ENCODE data around the gene CNTNAP5.

Gene CNTNAP5

GRCh38 chr2:124131276-124131675 lies 106.2 kb downstream of the CNTNAP5 start:
- in situ Hi-C loops (cut with HindIII; ENCODE audit: low sequenced_read_pairs), result no loop called here
- TF ChIP-seq CTCF (IDR thresholded peaks at IDR 0.05; ENCODE audit: low read depth, low read length, missing control alignments), result no peak
- H3K4me3 ChIP-seq (ENCODE audit: low read depth, low read length), result no peak overlapping the region
- DNase-seq (ENCODE audit: low read depth), result no peak

- no peak for DNase-seq (ENCODE audit: low read depth)
- no peak for TF ChIP-seq CTCF (IDR thresholded peaks at IDR 0.05; ENCODE audit: low read depth, low read length, missing control alignments)
- in situ Hi-C loops (cut with HindIII; ENCODE audit: low sequenced_read_pairs), result no loop called here
- no peak overlapping the region for H3K4me3 ChIP-seq (ENCODE audit: low read depth, low read length)
Measured at GRCh38 chr2:124136110-124136509, 111.0 kb downstream of the CNTNAP5 start.

GRCh38 chr2:124138076-124138475 lies 113.0 kb downstream of the CNTNAP5 start:
- no peak for TF ChIP-seq CTCF (IDR thresholded peaks at IDR 0.05; ENCODE audit: low read depth, low read length, missing control alignments)
- in situ Hi-C loops (cut with HindIII; ENCODE audit: low sequenced_read_pairs), result no loop called here
- H3K4me3 ChIP-seq (ENCODE audit: low read depth, low read length), result no peak overlapping the region
- DNase-seq (ENCODE audit: low read depth), result no peak

GRCh38 chr2:124145982-124146381 lies 120.9 kb downstream of the CNTNAP5 start:
- DNase-seq (ENCODE audit: low read depth), result no peak
- no peak overlapping the region for H3K4me3 ChIP-seq (ENCODE audit: low read depth, low read length)
- in situ Hi-C loops (cut with HindIII; ENCODE audit: low sequenced_read_pairs), result no loop called here
- no peak for TF ChIP-seq CTCF (IDR thresholded peaks at IDR 0.05; ENCODE audit: low read depth, low read length, missing control alignments)

- no peak overlapping the region for H3K4me3 ChIP-seq (ENCODE audit: low read depth, low read length)
- DNase-seq (ENCODE audit: low read depth), result no peak
- in situ Hi-C loops (cut with HindIII; ENCODE audit: low sequenced_read_pairs), result no loop called here
- TF ChIP-seq CTCF (IDR thresholded peaks at IDR 0.05; ENCODE audit: low read depth, low read length, missing control alignments), result no peak
Measured at GRCh38 chr2:124147552-124147951, 122.5 kb downstream of the CNTNAP5 start.

GRCh38 chr2:124149571-124149970 lies 124.5 kb downstream of the CNTNAP5 start:
- H3K4me3 ChIP-seq (ENCODE audit: low read depth, low read length), result no peak overlapping the region
- TF ChIP-seq CTCF (IDR thresholded peaks at IDR 0.05; ENCODE audit: low read depth, low read length, missing control alignments), result no peak
- no peak for DNase-seq (ENCODE audit: low read depth)
- in situ Hi-C loops (cut with HindIII; ENCODE audit: low sequenced_read_pairs), result no loop called here

- no peak overlapping the region for H3K4me3 ChIP-seq (ENCODE audit: low read depth, low read length)
- in situ Hi-C loops (cut with HindIII; ENCODE audit: low sequenced_read_pairs), result no loop called here
- DNase-seq (ENCODE audit: low read depth), result no peak
- no peak for TF ChIP-seq CTCF (IDR thresholded peaks at IDR 0.05; ENCODE audit: low read depth, low read length, missing control alignments)
Measured at GRCh38 chr2:124151691-124152090, 126.6 kb downstream of the CNTNAP5 start.
